Activated naive CD4-positive, alpha-beta T cell treated with anti-CD3 and anti-CD28 coated beads, Interleukin-2, amount 50 U/mL, for 24 hours (primary cell): Measurements from ENCODE around the gene PCDH8.
A peak's percentile ranks its signal among the peaks of the same experiment; 100 is the strongest.

ENCODE experiments used
- H3K27ac Mint-ChIP-seq: one replicate; pipeline ENCODE4 v1.8.0; 2021; ENCODE audit warnings: mild to moderate bottlenecking, mixed read lengths
- H3K27me3 Mint-ChIP-seq: one replicate; pipeline ENCODE4 v1.8.0; 2021; ENCODE audit warnings: mixed read lengths
- H3K36me3 Mint-ChIP-seq: one replicate; pipeline ENCODE4 v1.8.0; 2021; ENCODE audit warnings: mixed read lengths
- H3K4me1 Mint-ChIP-seq: one replicate; pipeline ENCODE4 v1.8.0; 2021; ENCODE audit warnings: mixed read lengths
- H3K4me3 Mint-ChIP-seq: one replicate; pipeline ENCODE4 v1.8.0; 2021; ENCODE audit warnings: mild to moderate bottlenecking, mixed read lengths
- H3K9me3 Mint-ChIP-seq: one replicate; pipeline ENCODE4 v1.8.0; 2021; ENCODE audit warnings: mixed read lengths

The PCDH8 gene, protein sequence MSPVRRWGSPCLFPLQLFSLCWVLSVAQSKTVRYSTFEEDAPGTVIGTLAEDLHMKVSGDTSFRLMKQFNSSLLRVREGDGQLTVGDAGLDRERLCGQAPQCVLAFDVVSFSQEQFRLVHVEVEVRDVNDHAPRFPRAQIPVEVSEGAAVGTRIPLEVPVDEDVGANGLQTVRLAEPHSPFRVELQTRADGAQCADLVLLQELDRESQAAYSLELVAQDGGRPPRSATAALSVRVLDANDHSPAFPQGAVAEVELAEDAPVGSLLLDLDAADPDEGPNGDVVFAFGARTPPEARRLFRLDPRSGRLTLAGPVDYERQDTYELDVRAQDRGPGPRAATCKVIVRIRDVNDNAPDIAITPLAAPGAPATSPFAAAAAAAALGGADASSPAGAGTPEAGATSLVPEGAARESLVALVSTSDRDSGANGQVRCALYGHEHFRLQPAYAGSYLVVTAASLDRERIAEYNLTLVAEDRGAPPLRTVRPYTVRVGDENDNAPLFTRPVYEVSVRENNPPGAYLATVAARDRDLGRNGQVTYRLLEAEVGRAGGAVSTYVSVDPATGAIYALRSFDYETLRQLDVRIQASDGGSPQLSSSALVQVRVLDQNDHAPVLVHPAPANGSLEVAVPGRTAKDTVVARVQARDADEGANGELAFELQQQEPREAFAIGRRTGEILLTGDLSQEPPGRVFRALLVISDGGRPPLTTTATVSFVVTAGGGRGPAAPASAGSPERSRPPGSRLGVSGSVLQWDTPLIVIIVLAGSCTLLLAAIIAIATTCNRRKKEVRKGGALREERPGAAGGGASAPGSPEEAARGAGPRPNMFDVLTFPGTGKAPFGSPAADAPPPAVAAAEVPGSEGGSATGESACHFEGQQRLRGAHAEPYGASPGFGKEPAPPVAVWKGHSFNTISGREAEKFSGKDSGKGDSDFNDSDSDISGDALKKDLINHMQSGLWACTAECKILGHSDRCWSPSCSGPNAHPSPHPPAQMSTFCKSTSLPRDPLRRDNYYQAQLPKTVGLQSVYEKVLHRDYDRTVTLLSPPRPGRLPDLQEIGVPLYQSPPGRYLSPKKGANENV

DNA sequence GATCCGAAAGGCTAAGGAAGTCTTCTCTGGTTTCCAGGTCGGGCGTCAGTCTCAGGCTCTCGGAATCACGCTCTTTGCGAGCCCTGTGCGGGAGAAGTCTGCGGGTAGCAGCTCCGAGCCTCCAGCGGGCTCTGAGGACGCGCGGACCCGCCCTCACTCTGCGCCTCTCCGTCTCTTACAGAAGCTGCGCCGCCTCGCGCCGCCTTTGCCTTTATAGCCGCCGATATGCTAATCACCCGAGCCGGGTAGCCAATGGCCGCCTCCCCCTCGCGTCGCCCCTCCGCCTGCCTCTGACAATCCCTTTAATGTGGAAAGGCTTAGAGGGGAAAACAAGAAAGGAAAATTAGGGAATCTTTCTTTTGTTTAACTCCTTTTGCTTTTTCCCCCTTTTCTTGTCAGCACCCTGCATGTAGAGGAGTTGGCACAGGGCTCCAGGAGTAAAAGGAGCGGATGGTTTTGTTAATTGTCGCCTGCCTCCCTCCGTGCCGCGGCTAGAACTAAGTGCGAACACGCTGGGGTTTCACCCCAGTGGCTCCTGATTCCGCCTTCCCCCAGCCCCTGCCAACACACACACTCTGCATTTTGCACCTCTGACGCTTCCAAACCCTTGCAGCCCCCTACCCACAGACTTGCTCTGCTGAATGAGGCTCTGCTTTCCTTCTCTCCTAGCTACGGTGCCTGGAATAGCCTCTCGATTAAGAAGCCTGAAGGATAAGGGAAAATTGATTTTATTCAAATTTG lies at the start of gene PCDH8:
Gene PCDH8 (minus strand): TSS at position 186 of the 741 bp plus-strand sequence. CDS start 204 bp downstream, outside the sequence.
- Mint-ChIP-seq H3K36me3 (peaks cover 2% of the 10 kb centered on the region), H3K27ac (peak within 1 kb of the TSS; percentile 41), H3K4me3 (peak within 1 kb of the TSS; percentile 74), H3K4me1 (peaks cover 37% of the 10 kb centered on the region), H3K27me3 (peaks cover 56% of the 10 kb centered on the region), H3K9me3 (peaks cover 12% of the 10 kb centered on the region)

DNA sequence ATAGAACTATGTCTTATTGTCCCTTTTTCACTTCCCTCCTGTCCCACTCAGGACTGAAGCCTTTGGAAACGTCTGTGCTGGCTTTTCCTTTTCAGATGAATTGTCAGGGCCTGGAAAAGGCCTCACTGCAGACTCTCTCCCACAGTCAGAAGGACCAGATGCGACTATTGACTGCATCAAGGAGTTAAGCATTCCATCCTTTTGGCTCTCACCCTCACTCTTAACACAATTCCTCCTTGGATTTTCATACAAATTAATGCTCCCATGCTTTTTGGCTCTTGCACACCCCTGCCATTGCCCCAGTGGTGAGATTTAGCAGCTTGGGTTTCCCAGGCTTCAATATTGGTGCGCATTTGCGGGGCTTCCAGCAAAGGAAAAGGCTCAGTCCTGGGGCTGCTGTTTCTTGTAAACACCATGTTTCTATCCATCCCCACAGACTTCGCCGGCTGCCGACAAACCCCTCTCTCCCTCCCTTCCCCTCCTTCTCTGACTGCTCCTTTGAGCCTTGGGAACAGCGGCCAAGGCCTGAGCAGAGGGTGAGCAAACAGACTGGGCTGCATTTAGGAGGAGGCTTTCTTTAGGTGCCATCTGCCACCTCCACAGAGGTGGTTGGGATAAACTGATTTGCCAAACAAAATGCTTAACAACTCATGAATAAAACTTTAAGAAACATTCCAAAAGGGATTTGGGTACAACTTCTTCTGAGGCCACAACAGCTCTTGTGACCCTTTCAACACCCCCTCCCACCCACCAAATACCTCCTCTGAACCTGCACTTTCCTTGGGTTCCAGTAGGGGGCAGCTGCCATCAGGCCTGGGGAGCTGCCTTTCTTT lies 48.6 kb upstream of the PCDH8 start:
- no peaks in the 10 kb centered on the region for H3K36me3 Mint-ChIP-seq
- H3K27ac Mint-ChIP-seq, result no peak overlapping the region
- no peak overlapping the region for H3K4me3 Mint-ChIP-seq
- H3K27me3 Mint-ChIP-seq, result peaks cover 2% of the 10 kb centered on the region
- H3K9me3 Mint-ChIP-seq, result no peaks in the 10 kb centered on the region
- no peaks in the 10 kb centered on the region for H3K4me1 Mint-ChIP-seq

DNA sequence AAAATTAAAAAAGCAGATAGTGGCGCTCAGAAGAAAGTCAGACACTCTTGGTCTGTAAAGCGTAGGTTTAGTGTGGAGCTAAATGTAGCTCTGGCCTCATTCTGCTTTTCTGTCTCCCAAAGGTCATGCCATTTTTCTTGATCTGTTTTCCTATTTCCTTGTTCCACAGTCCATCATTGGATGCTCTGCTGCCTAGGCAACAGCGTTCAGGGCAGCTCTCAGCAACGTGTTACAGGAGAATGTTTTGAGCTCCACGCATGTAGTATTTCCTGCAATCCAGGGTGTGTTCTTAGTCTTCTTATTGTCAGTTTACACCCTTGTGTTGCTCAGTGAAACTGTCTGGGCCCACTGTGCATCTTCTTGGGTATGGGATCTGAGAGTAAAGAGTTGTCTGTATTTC lies 46.0 kb upstream of the PCDH8 start:
- H3K4me1 Mint-ChIP-seq, result no peaks in the 10 kb centered on the region
- no peaks in the 10 kb centered on the region for H3K36me3 Mint-ChIP-seq
- H3K27ac Mint-ChIP-seq, result no peak overlapping the region
- H3K27me3 Mint-ChIP-seq, result peaks cover 2% of the 10 kb centered on the region
- no peaks in the 10 kb centered on the region for H3K9me3 Mint-ChIP-seq
- no peak overlapping the region for H3K4me3 Mint-ChIP-seq

DNA sequence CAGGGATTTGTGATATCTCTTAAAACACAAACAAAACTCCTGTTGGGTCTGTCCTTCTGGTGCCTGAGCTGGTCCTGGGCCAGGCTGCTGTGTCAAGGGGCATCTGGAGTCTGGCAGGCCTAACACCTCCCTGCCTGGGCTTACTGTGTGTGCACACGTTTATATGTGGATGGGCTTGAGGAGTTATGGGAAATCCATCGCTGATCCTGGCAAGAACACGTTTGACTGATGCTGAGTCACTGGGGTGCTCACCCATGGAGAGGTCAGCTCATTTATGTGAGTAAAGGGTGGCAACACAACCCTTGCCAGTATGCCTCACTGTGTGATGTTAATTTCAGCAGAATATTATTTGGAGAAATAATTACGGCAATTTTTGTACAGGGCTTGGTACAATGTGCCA lies 44.5 kb upstream of the PCDH8 start:
- H3K27me3 Mint-ChIP-seq, result peaks cover 1% of the 10 kb centered on the region
- H3K36me3 Mint-ChIP-seq, result no peaks in the 10 kb centered on the region
- no peak overlapping the region for H3K4me3 Mint-ChIP-seq
- H3K9me3 Mint-ChIP-seq, result no peaks in the 10 kb centered on the region
- no peaks in the 10 kb centered on the region for H3K4me1 Mint-ChIP-seq
- H3K27ac Mint-ChIP-seq, result no peak overlapping the region

DNA sequence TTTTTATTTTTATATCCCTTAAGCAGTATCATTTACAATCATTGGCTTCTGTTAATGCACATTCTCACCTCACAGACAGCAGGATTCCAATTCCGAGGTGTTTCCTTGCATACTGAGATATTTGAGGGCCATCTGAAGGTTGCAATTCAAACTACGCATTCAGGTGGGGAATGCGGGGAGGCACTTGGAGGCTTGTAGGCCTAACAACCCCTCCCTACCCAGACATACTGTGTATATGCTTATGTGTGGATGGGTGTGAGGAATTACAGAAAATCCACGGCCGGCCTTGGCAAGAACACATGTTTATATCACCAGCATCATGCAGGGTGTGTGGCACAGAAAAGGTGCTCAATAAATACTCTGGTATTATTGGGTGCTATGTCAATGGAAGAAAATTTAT lies 43.3 kb upstream of the PCDH8 start:
- Mint-ChIP-seq H3K27me3 (peaks cover 1% of the 10 kb centered on the region), H3K4me1 (no peaks in the 10 kb centered on the region), H3K36me3 (no peaks in the 10 kb centered on the region), H3K27ac (no peak overlapping the region), H3K4me3 (no peak overlapping the region), H3K9me3 (no peaks in the 10 kb centered on the region)

- H3K9me3 Mint-ChIP-seq, result no peaks in the 10 kb centered on the region
- H3K4me1 Mint-ChIP-seq, result no peaks in the 10 kb centered on the region
These were observed 38.7 kb upstream of the PCDH8 start for GRCh38 chr13:52887165-52887564.

DNA sequence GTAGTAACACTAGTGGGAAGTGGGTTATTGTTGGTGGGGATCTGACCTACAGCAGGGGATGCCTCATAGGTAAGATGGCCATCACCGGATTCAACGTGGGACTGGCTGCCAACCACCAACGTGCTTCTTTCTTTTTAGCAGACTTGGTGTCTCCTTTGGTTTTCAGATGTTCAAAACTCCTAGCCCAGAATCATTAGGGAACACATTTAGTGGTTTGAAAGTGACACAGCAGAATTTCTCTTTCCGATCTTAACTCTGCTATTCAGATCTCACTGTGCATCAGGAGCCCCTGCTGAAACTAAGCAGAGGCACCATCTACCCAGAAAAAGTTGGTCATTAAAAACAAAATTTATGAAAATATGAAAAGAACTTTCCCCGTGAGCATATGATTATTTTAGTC lies 36.7 kb upstream of the PCDH8 start:
- Mint-ChIP-seq H3K9me3 (no peaks in the 10 kb centered on the region), H3K36me3 (no peaks in the 10 kb centered on the region), H3K27ac (no peak overlapping the region), H3K4me3 (no peak overlapping the region), H3K4me1 (no peaks in the 10 kb centered on the region), H3K27me3 (peaks cover 6% of the 10 kb centered on the region)

More at GRCh38 chr13:52887165-52887564, 38.7 kb upstream of the PCDH8 start:
- Mint-ChIP-seq H3K4me3 (no peak overlapping the region), H3K27me3 (peaks cover 4% of the 10 kb centered on the region), H3K27ac (no peak overlapping the region), H3K36me3 (no peaks in the 10 kb centered on the region)

- no peaks in the 10 kb centered on the region for H3K4me1 Mint-ChIP-seq
- H3K4me3 Mint-ChIP-seq, result no peak overlapping the region
These were observed 36.1 kb upstream of the PCDH8 start for GRCh38 chr13:52884429-52885010.

GRCh38 chr13:52882785-52883184 lies 34.3 kb upstream of the PCDH8 start:
- Mint-ChIP-seq H3K4me1 (no peaks in the 10 kb centered on the region), H3K4me3 (no peak overlapping the region), H3K36me3 (no peaks in the 10 kb centered on the region), H3K9me3 (no peaks in the 10 kb centered on the region), H3K27ac (no peak overlapping the region), H3K27me3 (peaks cover 16% of the 10 kb centered on the region)

More at GRCh38 chr13:52884429-52885010, 36.1 kb upstream of the PCDH8 start:
- Mint-ChIP-seq H3K27me3 (peaks cover 9% of the 10 kb centered on the region), H3K36me3 (no peaks in the 10 kb centered on the region), H3K27ac (no peak overlapping the region), H3K9me3 (no peaks in the 10 kb centered on the region)

DNA sequence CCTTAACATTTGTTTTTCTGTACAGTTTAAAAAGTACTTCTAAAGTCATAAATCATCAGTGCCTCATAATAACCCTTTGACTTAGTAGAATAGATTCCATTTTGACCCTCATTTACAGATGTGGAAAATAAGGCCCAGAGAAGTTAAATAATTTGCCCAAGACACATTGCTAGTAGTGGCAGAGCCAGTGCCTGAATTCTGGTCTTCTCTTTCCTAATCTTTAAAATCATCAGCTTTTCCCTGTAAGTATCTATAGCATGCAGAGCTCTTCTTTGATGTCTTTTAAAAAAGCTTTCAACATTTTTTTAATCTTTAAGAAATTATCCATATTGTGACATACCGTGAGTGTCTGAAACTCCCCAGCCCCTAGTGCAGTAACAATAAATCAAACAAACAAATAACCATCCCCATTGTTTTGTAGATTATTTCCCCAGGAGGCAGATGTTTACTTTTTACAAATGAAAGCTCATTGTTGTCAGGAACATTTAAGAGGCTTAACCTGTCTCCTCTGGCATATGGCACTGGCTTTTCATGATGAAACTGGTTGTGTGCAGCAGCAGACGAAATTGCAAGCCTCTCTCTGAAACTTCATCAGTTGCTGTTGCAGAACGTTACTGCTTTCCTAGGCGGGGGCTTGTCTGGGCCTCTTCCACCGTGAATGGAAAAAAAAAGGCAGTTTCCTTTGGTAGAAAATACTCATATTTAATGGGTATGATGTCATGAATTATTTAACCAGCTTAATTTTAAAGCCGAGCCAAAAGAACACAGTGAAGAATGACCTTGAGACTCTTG lies 31.7 kb upstream of the PCDH8 start:
- peaks cover 11% of the 10 kb centered on the region for H3K9me3 Mint-ChIP-seq
- peaks cover 5% of the 10 kb centered on the region for H3K36me3 Mint-ChIP-seq
- H3K4me3 Mint-ChIP-seq, result no peak overlapping the region
- no peaks in the 10 kb centered on the region for H3K4me1 Mint-ChIP-seq
- H3K27ac Mint-ChIP-seq, result no peak overlapping the region
- H3K27me3 Mint-ChIP-seq, result peaks cover 18% of the 10 kb centered on the region

GRCh38 chr13:52878831-52879230 lies 30.4 kb upstream of the PCDH8 start:
- H3K36me3 Mint-ChIP-seq, result peaks cover 7% of the 10 kb centered on the region
- H3K4me1 Mint-ChIP-seq, result no peaks in the 10 kb centered on the region
- H3K27ac Mint-ChIP-seq, result no peak overlapping the region
- H3K27me3 Mint-ChIP-seq, result peaks cover 17% of the 10 kb centered on the region
- H3K9me3 Mint-ChIP-seq, result peaks cover 19% of the 10 kb centered on the region
- H3K4me3 Mint-ChIP-seq, result no peak overlapping the region

DNA sequence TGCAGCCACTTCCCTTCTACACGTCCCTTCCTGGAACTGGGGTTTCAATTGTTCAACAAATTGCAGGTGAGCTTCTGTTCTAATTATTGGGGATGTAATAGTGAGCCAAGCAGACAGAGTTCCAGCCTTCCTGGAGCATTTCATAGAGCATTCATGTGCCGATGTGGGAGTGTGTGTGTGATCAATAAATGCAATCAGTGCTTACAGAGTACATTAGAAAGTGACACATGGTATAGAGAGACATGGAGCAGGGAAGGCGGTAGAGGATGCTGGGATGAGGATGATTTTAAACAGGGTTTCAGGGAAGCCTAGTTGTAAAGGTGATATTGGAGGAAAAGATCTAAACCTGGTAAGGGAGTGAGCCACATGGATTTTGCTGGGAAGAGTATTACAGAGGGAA lies 21.7 kb upstream of the PCDH8 start:
- peaks cover 2% of the 10 kb centered on the region for H3K36me3 Mint-ChIP-seq
- H3K27me3 Mint-ChIP-seq, result peaks cover 3% of the 10 kb centered on the region
- H3K4me3 Mint-ChIP-seq, result no peak overlapping the region
- no peaks in the 10 kb centered on the region for H3K4me1 Mint-ChIP-seq
- H3K27ac Mint-ChIP-seq, result no peak overlapping the region
- H3K9me3 Mint-ChIP-seq, result peaks cover 7% of the 10 kb centered on the region

- no peaks in the 10 kb centered on the region for H3K4me1 Mint-ChIP-seq
- H3K27ac Mint-ChIP-seq, result no peak overlapping the region
- H3K9me3 Mint-ChIP-seq, result peaks cover 4% of the 10 kb centered on the region
These were observed 21.2 kb upstream of the PCDH8 start for GRCh38 chr13:52869621-52870020.

More at GRCh38 chr13:52869621-52870020, 21.2 kb upstream of the PCDH8 start:
- H3K27me3 Mint-ChIP-seq, result peaks cover 3% of the 10 kb centered on the region
- H3K36me3 Mint-ChIP-seq, result no peaks in the 10 kb centered on the region
- H3K4me3 Mint-ChIP-seq, result no peak overlapping the region
